HepG2 (cell line): Measurements from ENCODE around the gene BCO2. TPM values are rescaled to one million over a fixed set of nuclear protein-coding genes. Genes with fewer than 3 reads are reported as not detected.

Experiments
- AGO1 ChIP-seq: fragments of 200-400 bp; formaldehyde crosslinking; IDR thresholded peaks from 2 replicates; pipeline ENCODE4 v1.6.1; 2017; ENCODE audit warnings: mild to moderate bottlenecking, low read depth, low read length, moderate library complexity; ENCODE audit not compliant: poor library complexity, severe bottlenecking
- ATF1 ChIP-seq: IDR thresholded peaks from 2 replicates; pipeline ENCODE4 v1.6.1; 2016; ENCODE audit warnings: mild to moderate bottlenecking, control low read depth
- CEBPB ChIP-seq: IDR thresholded peaks from 2 replicates; pipeline ENCODE4 v1.6.1; 2011; ENCODE audit warnings: low read depth, low read length, improper control_type of control experiment, borderline replicate concordance
- ELK4 ChIP-seq: sonication (generic); formaldehyde crosslinking; IDR thresholded peaks from 2 replicates; pipeline ENCODE4 v1.9.0; 2021; ENCODE audit warnings: missing genetic modification reagents, borderline replicate concordance
- ETV6 ChIP-seq: sonication (generic); formaldehyde crosslinking; conservative IDR thresholded peaks from 2 replicates; pipeline ENCODE4 v1.4.0; 2020; ENCODE audit warnings: missing genetic modification reagents
- HCFC1 ChIP-seq: fragments of 150-350 bp; IDR thresholded peaks from 2 replicates; pipeline ENCODE4 v1.6.1; 2014; ENCODE audit warnings: low read depth, low read length
- HMGA1 ChIP-seq: sonication (generic); formaldehyde crosslinking; conservative IDR thresholded peaks from 2 replicates; pipeline ENCODE4 v1.4.0; 2020; ENCODE audit warnings: missing genetic modification reagents
- IRF9 ChIP-seq: sonication (generic); formaldehyde crosslinking; IDR thresholded peaks from 2 replicates; pipeline ENCODE4 v1.8.0; 2022; ENCODE audit warnings: missing genetic modification reagents, mild to moderate bottlenecking, borderline replicate concordance
- MAFF ChIP-seq: IDR thresholded peaks from 2 replicates; pipeline ENCODE4 v1.6.1; 2011; ENCODE audit warnings: low read depth, low read length, improper control_type of control experiment
- MTF2 ChIP-seq: sonication (generic); formaldehyde crosslinking; IDR thresholded peaks from 2 replicates; pipeline ENCODE4 v1.5.0; 2020; ENCODE audit warnings: missing genetic modification reagents, borderline replicate concordance
- NAIF1 ChIP-seq: sonication (generic); formaldehyde crosslinking; IDR thresholded peaks from 2 replicates; pipeline ENCODE4 v1.5.0; 2020; ENCODE audit warnings: mild to moderate bottlenecking, missing genetic modification reagents, borderline replicate concordance
- TBL1XR1 ChIP-seq: fragments of 150-350 bp; IDR thresholded peaks from 2 replicates; pipeline ENCODE4 v1.6.1; 2014; ENCODE audit warnings: borderline replicate concordance, low read length; ENCODE audit not compliant: partially characterized antibody
- TERF1 ChIP-seq: sonication (generic); formaldehyde crosslinking; IDR thresholded peaks from 2 replicates; pipeline ENCODE4 v1.8.0; 2022; ENCODE audit warnings: mild to moderate bottlenecking, missing genetic modification reagents, moderate library complexity
- ZBTB2 ChIP-seq: sonication (generic); formaldehyde crosslinking; IDR thresholded peaks from 2 replicates; pipeline ENCODE4 v1.8.0; 2022; ENCODE audit warnings: low read depth, missing genetic modification reagents
- ZNF143 ChIP-seq: sonication (generic); formaldehyde crosslinking; IDR thresholded peaks from 2 replicates; pipeline ENCODE4 v1.4.0; 2020; ENCODE audit warnings: missing genetic modification reagents
- ZNF18 ChIP-seq: sonication (generic); formaldehyde crosslinking; IDR thresholded peaks from 2 replicates; pipeline ENCODE4 v1.8.0; 2022; ENCODE audit warnings: mild to moderate bottlenecking, missing genetic modification reagents; ENCODE audit not compliant: insufficient replicate concordance
- ZNF513 ChIP-seq: sonication (generic); formaldehyde crosslinking; conservative IDR thresholded peaks from 2 replicates; pipeline ENCODE4 v1.5.0; 2020; ENCODE audit warnings: missing genetic modification reagents
- ZNF547 ChIP-seq: sonication (generic); formaldehyde crosslinking; IDR thresholded peaks from 2 replicates; pipeline ENCODE4 v1.5.1; 2020; ENCODE audit warnings: mild to moderate bottlenecking, missing genetic modification reagents
- ZNF556 ChIP-seq: sonication (generic); formaldehyde crosslinking; IDR thresholded peaks from 2 replicates; pipeline ENCODE4 v1.4.0; 2020; ENCODE audit warnings: mild to moderate bottlenecking, missing genetic modification reagents, borderline replicate concordance
- ZNF766 ChIP-seq: sonication (generic); formaldehyde crosslinking; IDR thresholded peaks from 2 replicates; pipeline ENCODE4 v1.5.0; 2020; ENCODE audit warnings: missing genetic modification reagents, borderline replicate concordance
- polyA plus RNA-seq, 8 experiments: library from polyadenylated mRNA; depleted of rRNA in 3 of 8; stranded (reverse) in 7 of 8; unstranded in 1 of 8; fragments of >200 nt; fragmentation: Illumina TruSeq in 4 of 8; extraction: Trizol in 4 of 8; gene quantifications; 2 replicates each; pipeline versions ENCODE4 v1.2.1 to v1.2.3, GENCODE V29; 2011 to 2016; ENCODE audit warnings: low read depth in 4 of 8, missing spikeins in 1 of 8, mixed read lengths in 1 of 8; ENCODE audit not compliant: insufficient read depth in 1 of 8
- total RNA-seq, 5 experiments: library from RNA; depleted of rRNA; stranded (reverse); fragments of >200 nt; fragmentation: Illumina TruSeq; extraction: Trizol; gene quantifications; 2 replicates each; pipeline ENCODE4 v1.2.3, GENCODE V29; 2016; ENCODE audit warnings: low read depth in 1 of 5

The BCO2 gene
- total and polyA plus RNA-seq, 2 of the 13 experiments (the other 11 are each of a cell fraction or from before 2014, with no cell fraction given), result 0.38 to 0.58 TPM

GRCh38 chr11:112226062-112226830 lies 50.9 kb downstream of the BCO2 start, which contains the start of gene PTS (continued):
- TF ChIP-seq IRF9 (CRISPR knock-in tag) (peak; percentile 78; the same call in 1 of the 2 replicates), ZNF547 (CRISPR knock-in tag) (no peak), MTF2 (CRISPR knock-in tag) (peak; percentile 50; the same call in 1 of the 2 replicates), ZNF556 (no peak), ATF1 (peak; percentile 51; the same call in 1 of the 2 replicates), ELK4 (CRISPR knock-in tag) (no peak), ZNF766 (peak; percentile 30), AGO1 (peak; percentile 50), HCFC1 (0 out of 2 replicates have a peak, but pooled peaks have one; percentile 7), MAFF (no peak), ZNF513 (CRISPR knock-in tag) (no peak), HMGA1 (CRISPR knock-in tag) (no peak), NAIF1 (CRISPR knock-in tag) (0 out of 2 replicates have a peak, but pooled peaks have one; percentile 24), ZBTB2 (CRISPR knock-in tag) (peak; percentile 57; the same call in 1 of the 2 replicates), TBL1XR1 (peak; percentile 8), TERF1 (CRISPR knock-in tag) (no peak), ETV6 (CRISPR knock-in tag) (peak; percentile 82), CEBPB (no peak), ZNF143 (peak; percentile 77), ZNF18 (CRISPR knock-in tag) (peak; percentile 39)
